Fibroblast of lung (primary cell): ENCODE measurements around the gene CSNK2A2. TPM values are rescaled to one million over a fixed set of nuclear protein-coding genes. Genes with fewer than 3 reads are reported as not detected.

Experiments
- DNase-seq, 2 donors: peaks; one replicate each; pipeline versions ENCODE4 v3.0.0 to v3.0.0-alpha.2; 2010; ENCODE audit warnings: low read depth in 2 of 2
- H2AFZ ChIP-seq: 2 replicates; pipeline ENCODE4 v1.5.1; 2012; ENCODE audit warnings: low read length, control low read depth, inconsistent platforms
- H3K27ac ChIP-seq: 2 replicates; pipeline ENCODE4 v1.5.1; 2011; ENCODE audit warnings: low read length, control low read depth; ENCODE audit not compliant: insufficient read depth
- H3K27me3 ChIP-seq: 2 replicates; pipeline ENCODE4 v1.5.1; 2011; ENCODE audit warnings: mild to moderate bottlenecking, low read length; ENCODE audit not compliant: control insufficient read depth, insufficient read depth
- H3K36me3 ChIP-seq: 2 replicates; pipeline ENCODE4 v1.5.1; 2011; ENCODE audit warnings: low read length; ENCODE audit not compliant: control insufficient read depth, insufficient read depth
- H3K4me1 ChIP-seq: 2 replicates; pipeline ENCODE4 v1.5.1; 2011; ENCODE audit warnings: low read length; ENCODE audit not compliant: control insufficient read depth, insufficient read depth; ENCODE audit errors: extremely low read depth
- H3K4me2 ChIP-seq: 2 replicates; pipeline ENCODE4 v1.5.1; 2011; ENCODE audit warnings: low read length, control low read depth; ENCODE audit not compliant: insufficient read depth; ENCODE audit errors: extremely low read depth
- H3K4me3 ChIP-seq, 4 experiments: fragments of 200-600 bp in 1 of 4; sonication (generic) in 1 of 4; replicated peaks in 1 of 4; 2 replicates each; pipeline ENCODE4 v1.5.1; 2011 to 2016; ENCODE audit warnings: low read length in 4 of 4, low read depth in 3 of 4, mild to moderate bottlenecking in 3 of 4, control low read depth in 2 of 4, inconsistent platforms in 1 of 4, mixed read lengths in 1 of 4; ENCODE audit not compliant: insufficient read depth in 1 of 4; ENCODE audit errors: control extremely low read depth in 1 of 4
- H3K79me2 ChIP-seq: 2 replicates; pipeline ENCODE4 v1.5.1; 2012; ENCODE audit warnings: mild to moderate bottlenecking, low read length, inconsistent platforms; ENCODE audit not compliant: control insufficient read depth, insufficient read depth
- H3K9ac ChIP-seq: 2 replicates; pipeline ENCODE4 v1.5.1; 2011; ENCODE audit warnings: mild to moderate bottlenecking, low read length, control low read depth; ENCODE audit not compliant: insufficient read depth
- H3K9me3 ChIP-seq: 2 replicates; pipeline ENCODE4 v1.5.1; 2012; ENCODE audit warnings: low read depth, low read length; ENCODE audit not compliant: control insufficient read depth, insufficient read depth
- H4K20me1 ChIP-seq: 2 replicates; pipeline ENCODE4 v1.5.1; 2011; ENCODE audit warnings: low read length; ENCODE audit not compliant: control insufficient read depth, insufficient read depth; ENCODE audit errors: extremely low read depth
- EZH2 ChIP-seq: IDR thresholded peaks from 2 replicates; pipeline ENCODE4 v1.5.1; 2012; ENCODE audit warnings: low read length, control low read depth, mild to moderate bottlenecking; ENCODE audit errors: missing control alignments
- polyA plus RNA-seq, 2 donors: library from polyadenylated mRNA; depleted of rRNA in 1 of 2; stranded (reverse) in 1 of 2; unstranded in 1 of 2; fragments of >200 nt; gene quantifications; 2 replicates each; pipeline ENCODE4 v1.2.1, GENCODE V29; 2011 to 2012; ENCODE audit warnings: missing spikeins in 1 of 2
- total RNA-seq: library from RNA; depleted of rRNA; stranded (reverse); fragments of >200 nt; gene quantifications from 2 replicates; pipeline ENCODE4 v1.2.1, GENCODE V29; 2014
- TF ChIP-seq, protein P1 (sequence below), 2 donors: IDR thresholded peaks in 1 of 2; conservative IDR thresholded peaks in 1 of 2; 1 replicate in 1 of 2; 2 replicates in 1 of 2; pipeline ENCODE4 v1.5.1; 2011 to 2012; ENCODE audit warnings: low read length in 2 of 2, control low read depth in 1 of 2, inconsistent platforms in 1 of 2, low read depth in 1 of 2, mild to moderate bottlenecking in 1 of 2

CSNK2A2 gene
- total and polyA plus RNA-seq, 2 donors (not counting 1 experiment from before 2014, with no cell fraction given): 33.4 to 54.3 TPM

DNA sequence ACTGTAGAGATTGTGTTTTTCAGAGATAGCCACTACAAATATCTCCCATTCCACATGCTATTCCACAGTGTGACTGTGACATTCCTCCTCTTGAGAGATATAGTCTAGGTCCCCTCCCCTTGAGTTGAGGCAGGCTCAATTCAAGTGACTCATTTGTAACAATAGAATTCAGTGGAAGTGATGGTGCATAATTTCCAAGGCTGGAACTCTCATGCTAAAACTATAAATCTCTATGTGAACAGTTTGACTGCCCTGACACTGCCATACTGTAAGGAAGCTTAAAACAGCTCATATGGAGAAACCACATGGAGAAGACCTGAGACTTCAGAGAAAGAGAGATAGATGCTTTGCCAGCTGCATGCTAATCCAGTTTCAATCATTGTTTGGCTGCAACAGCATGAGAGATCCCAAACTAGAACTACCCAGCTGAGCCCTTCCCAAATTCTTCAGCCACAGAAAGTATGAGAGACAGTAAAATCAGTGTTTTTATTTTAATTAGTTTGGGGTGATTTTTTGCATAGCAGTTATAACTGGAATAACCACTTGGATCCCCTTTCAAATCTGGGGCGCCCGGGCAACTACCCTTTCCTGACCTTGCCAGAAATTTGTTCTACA is 19.5 kb upstream of the CSNK2A2 start:
- H2AFZ ChIP-seq: no peak overlapping the region
- no peaks in the 10 kb centered on the region for H3K4me1 ChIP-seq
- no peak for TF ChIP-seq EZH2
- TF ChIP-seq, protein P1, sequence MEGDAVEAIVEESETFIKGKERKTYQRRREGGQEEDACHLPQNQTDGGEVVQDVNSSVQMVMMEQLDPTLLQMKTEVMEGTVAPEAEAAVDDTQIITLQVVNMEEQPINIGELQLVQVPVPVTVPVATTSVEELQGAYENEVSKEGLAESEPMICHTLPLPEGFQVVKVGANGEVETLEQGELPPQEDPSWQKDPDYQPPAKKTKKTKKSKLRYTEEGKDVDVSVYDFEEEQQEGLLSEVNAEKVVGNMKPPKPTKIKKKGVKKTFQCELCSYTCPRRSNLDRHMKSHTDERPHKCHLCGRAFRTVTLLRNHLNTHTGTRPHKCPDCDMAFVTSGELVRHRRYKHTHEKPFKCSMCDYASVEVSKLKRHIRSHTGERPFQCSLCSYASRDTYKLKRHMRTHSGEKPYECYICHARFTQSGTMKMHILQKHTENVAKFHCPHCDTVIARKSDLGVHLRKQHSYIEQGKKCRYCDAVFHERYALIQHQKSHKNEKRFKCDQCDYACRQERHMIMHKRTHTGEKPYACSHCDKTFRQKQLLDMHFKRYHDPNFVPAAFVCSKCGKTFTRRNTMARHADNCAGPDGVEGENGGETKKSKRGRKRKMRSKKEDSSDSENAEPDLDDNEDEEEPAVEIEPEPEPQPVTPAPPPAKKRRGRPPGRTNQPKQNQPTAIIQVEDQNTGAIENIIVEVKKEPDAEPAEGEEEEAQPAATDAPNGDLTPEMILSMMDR (conservative IDR thresholded peaks at IDR 0.05 in 1 of 2, IDR thresholded peaks at IDR 0.05 in 1 of 2; ENCODE audit: low read depth in 1 of 2, low read length in 2 of 2): no peak
- no peaks in the 10 kb centered on the region for H3K9me3 ChIP-seq
- H3K9ac ChIP-seq: no peak overlapping the region
- no peak overlapping the region for H3K4me3 ChIP-seq
- H3K27ac ChIP-seq: no peak overlapping the region
- H4K20me1 ChIP-seq: no peaks in the 10 kb centered on the region
- no peaks in the 10 kb centered on the region for H3K79me2 ChIP-seq
- H3K27me3 ChIP-seq: no peaks in the 10 kb centered on the region
- no peak overlapping the region for H3K4me2 ChIP-seq
- H3K36me3 ChIP-seq: no peaks in the 10 kb centered on the region
- no peak for DNase-seq

DNA sequence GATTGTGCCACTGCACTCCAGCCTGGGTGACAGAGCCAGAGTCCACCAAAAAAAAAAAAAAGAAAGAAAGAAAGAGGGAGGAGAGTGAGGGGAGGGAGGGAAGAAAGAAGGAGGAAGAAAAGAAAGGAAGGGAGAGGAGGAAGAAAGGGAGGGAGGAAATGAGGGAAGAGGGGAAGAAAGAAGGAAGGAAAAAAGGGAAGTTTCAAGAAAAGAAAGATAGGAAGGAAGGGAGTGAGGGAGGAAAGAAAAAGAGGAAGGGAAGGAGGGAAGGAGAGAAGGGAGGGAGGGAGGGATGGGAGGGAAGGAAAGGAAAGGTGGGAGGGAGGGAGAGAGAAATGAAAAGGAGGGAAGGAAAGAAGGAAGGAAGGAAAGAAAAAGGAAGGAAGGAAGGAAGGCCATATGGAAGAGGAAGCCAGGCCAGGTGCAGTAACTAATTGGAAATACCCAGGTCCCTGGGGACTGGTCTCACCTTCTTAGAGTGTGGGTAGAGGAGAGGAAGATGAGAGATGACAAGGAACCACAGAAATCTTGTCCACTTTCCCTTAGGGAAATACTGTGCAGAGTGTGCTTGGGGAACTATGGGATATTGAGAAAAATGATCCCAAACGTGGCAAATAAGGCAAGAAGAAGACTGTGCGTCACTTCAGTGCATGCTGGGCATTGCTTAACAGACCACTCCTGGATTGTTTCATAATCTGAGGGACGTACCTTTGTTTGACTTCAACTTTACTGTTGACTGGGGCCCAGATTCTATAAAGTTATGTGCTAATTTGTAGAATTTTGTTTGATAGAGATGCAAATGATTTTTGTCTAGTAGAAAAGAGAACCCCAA is 15.1 kb upstream of the CSNK2A2 start:
- no peak for TF ChIP-seq EZH2
- TF ChIP-seq, protein P1 (conservative IDR thresholded peaks at IDR 0.05 in 1 of 2, IDR thresholded peaks at IDR 0.05 in 1 of 2; ENCODE audit: low read depth in 1 of 2, low read length in 2 of 2): no peak
- Histone ChIP-seq H3K4me1 (no peaks in the 10 kb centered on the region), H4K20me1 (no peaks in the 10 kb centered on the region), H3K4me3 (no peak overlapping the region), H3K9ac (no peak overlapping the region), H3K36me3 (no peaks in the 10 kb centered on the region), H3K4me2 (no peak overlapping the region), H2AFZ (no peak overlapping the region), H3K27ac (no peak overlapping the region), H3K27me3 (no peaks in the 10 kb centered on the region), H3K9me3 (no peaks in the 10 kb centered on the region), H3K79me2 (no peaks in the 10 kb centered on the region)
- DNase-seq: no peak

GRCh38 chr16:58211846-58212245 is 13.9 kb upstream of the CSNK2A2 start:
- no peak overlapping the region for H3K4me3 ChIP-seq
- no peaks in the 10 kb centered on the region for H3K9me3 ChIP-seq
- H3K9ac ChIP-seq: no peak overlapping the region
- H3K36me3 ChIP-seq: no peaks in the 10 kb centered on the region
- no peaks in the 10 kb centered on the region for H3K4me1 ChIP-seq
- H3K79me2 ChIP-seq: no peaks in the 10 kb centered on the region
- H2AFZ ChIP-seq: no peak overlapping the region
- no peak for DNase-seq
- H3K27ac ChIP-seq: no peak overlapping the region
- H3K27me3 ChIP-seq: no peaks in the 10 kb centered on the region
- TF ChIP-seq, protein P1 (conservative IDR thresholded peaks at IDR 0.05 in 1 of 2, IDR thresholded peaks at IDR 0.05 in 1 of 2; ENCODE audit: low read depth in 1 of 2, low read length in 2 of 2): no peak
- no peak for TF ChIP-seq EZH2
- H3K4me2 ChIP-seq: no peak overlapping the region
- H4K20me1 ChIP-seq: no peaks in the 10 kb centered on the region
